Astrocyte of the hippocampus (primary cell): ENCODE data around the gene MYH8.

Source experiments
- DNase-seq: peaks from one replicate; pipeline ENCODE4 v3.0.0; 2011; ENCODE audit warnings: low read depth, low spot score

The MYH8 gene

DNA sequence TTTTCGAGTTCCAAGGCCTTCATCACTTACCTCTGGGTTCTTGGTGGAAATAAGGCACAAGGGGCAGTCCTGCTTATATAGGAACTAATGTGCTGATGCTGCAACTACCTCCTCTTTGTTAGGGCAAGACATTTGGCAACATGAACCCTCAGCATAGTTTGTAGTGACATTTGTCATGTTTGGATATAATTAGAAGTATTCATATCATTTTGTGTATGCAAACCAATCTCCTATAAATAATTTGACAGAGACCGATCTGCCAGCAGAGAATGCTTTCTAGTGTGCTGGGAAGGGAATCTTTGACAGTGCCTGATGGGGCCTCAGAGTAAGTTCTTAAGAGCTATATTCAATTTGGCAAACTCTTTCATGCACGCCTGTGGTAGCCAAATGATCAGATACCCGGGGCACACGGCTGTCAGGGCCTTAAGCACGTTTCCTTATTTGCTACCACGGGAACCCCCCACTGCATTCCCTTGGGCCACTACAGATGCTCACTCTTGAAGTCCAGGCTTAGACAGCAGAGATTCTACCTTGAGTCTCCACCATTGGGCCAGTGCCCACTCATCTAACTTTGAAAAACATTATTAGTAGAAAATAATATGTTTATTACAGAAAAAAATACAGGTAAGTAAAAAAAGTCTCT, at the start of gene MYH8:
Gene MYH8, minus strand, starts transcription at position 51 of the 643 bp plus-strand sequence. CDS start 1,723 bp downstream, outside the sequence.
- no peak for DNase-seq

DNA sequence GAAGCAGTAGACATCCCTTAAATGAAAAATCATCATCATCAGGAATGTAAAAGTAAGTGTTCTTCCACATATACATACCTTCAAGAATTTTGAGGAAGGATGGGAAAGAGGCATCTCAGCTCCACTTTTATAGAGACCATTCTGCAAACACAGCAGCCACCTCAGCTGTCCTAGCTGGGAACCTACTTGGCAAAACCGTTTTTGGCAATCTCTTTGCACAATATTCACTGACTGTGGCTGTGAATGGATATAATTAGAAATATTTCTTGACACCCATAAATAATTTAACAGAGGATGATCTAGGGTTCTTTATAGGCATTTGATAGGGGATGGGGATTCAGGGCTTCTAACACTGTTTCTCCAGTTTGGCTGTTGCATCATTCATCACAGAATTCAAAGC, 47.7 kb upstream of the MYH8 start, which contains the start of gene MYH4:
Gene MYH4, minus strand, starts transcription at position 101 of the 400 bp plus-strand sequence. CDS start 2,814 bp downstream, outside the sequence.
- DNase-seq = no peak

DNA sequence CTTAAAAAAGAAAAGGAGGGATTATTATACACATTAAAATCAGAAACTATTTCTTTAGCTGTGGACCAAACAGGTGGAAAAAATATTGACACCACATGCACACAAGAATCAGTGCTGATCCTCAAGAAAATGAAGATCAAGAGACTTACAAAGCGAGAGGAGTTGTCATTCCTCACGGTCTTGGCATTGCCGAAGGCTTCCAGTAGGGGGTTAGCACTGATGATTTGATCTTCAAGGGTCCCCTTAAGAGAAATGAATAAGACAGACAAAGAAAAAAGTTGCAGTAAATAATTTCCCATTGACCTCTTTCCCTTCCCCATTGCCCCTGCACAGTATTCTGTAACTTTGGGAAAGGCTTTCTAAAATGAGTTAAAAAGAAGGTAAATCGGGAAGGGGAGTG, 41.7 kb upstream of the MYH8 start:
- DNase-seq = no peak

DNA sequence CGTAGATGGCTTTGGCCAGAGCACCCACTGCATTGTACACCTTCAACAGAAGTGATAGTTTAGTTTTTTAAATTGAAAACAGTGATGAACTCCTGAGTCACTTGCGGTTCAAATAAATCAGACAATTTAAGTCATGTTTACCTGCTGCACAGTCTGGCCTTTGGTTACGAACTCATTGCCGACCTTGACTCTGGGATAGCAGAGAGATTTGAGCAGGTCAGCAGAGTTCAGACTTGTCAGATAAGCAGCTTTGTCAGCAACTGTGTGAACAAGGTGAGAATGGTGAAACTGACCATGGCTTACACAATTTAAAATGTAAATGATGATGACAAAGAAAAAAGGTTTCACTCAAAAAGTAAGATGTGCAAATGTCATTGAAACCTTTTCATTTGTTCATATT, 38.3 kb upstream of the MYH8 start:
- no peak for DNase-seq

DNA sequence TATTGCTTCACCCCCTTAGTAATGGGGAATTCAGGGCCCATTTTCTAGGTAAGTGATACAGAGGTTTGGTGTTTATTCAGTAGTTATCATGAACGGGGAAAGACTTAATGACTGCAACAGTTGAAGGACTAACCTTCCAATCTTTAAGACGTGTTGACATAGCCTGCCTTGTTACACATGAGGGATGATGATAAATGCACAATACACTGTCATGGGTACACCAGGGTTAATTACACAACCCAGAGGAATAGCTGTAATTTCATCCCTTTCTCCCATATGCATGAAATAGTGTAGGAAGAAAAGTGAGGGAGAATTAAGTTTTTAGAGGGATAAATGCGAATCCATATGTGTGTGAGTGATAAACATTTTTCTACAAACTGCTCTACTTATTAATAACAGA, 37.0 kb upstream of the MYH8 start:
- DNase-seq = no peak

DNA sequence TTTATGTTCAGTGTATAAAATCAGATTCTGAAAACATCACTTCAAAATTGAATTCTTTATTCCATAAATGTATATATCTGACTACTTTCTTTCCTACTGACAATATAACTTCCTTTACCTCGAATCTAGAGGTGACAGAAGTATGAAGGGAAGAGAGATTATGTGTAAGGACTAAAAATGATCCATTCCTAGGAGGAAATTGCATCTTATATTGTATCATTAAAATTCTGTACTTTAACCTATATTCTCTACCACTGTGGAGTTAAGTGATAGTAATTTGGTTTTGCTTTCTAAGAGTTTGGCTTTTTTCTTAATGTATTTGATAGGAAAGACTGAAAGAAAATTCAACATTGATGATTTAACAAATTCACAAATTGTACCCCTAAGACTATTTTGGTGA, 36.2 kb upstream of the MYH8 start:
- DNase-seq = no peak

DNA sequence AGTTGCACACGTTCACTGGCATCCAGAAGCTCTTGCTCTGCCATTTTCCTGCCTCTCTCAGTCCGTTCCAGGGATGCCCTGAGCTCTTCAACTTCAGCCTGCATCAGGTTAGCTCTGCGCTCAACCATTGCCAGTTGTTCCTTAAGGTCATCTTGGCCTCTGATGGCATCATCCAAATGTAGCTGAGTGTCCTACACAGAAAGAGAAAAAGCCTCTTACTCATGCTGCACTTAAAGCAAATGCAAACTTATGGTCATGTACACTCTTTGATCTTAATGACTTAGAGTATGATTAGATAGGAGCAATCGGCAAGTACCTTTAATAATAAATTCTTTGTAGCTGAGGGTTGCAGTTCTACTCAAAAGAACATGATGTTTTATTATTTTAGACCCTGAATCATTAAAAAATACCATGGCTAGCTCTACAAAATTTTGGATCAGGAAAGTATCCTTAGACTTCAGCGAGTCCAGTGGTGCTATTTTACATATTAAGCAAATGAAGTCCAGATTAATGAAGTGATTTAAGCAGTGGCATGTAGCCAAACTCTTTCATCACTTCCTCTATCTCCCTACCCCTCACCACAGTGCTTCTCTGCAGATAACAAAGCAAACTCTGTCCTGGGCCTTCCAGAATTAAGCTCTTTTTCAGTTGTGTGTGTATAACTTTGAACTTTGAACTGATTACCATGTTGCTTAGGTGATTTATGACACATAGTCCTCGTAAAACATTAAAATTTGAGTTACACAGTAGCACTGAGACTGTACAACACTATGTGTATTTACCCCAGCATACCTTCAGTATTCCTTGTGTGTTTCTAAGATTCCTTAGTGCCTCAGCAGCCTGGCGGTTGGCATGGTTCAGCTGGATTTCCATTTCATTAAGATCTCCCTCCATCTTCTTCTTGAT, 25.5 kb upstream of the MYH8 start:
- DNase-seq = no peak

DNA sequence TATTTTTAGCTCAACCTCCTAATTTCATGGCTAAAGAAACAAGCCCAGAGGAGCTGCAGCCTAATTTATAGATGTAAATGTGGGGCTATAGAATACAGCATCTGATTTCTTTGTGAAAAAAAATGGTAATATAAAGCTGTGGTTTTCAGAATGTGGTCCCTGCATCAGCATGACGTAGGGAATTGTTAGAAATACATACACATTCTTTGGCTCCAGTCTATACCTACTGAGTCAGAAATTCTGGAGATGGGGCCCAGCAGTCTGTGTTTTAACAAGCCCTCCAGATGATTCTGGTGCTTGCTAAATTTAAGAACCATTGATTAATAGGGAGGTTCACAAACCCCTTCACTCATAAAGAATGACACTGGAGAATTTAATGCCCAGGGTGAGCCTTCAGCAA, 18.1 kb upstream of the MYH8 start:
- no peak for DNase-seq

DNA sequence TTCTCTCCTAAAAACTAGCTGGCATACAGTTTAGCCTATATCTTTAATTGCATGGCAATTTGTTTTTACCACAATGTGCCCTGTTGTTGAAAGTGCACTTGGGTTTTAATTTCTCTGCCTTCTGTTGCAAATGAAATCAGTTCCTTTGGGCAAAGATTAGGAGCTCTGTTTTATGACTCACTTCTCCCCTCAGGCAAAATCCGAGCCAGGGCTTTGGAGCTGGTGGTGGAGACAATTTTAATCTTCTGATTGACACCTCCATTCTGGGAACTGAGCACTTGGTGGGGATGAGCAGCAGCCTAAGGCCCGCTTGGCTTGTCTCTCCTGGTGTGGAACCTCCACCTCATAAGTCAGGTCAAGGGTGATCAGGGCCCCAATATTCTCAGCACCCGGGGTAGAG, 13.3 kb upstream of the MYH8 start:
- no peak for DNase-seq

DNA sequence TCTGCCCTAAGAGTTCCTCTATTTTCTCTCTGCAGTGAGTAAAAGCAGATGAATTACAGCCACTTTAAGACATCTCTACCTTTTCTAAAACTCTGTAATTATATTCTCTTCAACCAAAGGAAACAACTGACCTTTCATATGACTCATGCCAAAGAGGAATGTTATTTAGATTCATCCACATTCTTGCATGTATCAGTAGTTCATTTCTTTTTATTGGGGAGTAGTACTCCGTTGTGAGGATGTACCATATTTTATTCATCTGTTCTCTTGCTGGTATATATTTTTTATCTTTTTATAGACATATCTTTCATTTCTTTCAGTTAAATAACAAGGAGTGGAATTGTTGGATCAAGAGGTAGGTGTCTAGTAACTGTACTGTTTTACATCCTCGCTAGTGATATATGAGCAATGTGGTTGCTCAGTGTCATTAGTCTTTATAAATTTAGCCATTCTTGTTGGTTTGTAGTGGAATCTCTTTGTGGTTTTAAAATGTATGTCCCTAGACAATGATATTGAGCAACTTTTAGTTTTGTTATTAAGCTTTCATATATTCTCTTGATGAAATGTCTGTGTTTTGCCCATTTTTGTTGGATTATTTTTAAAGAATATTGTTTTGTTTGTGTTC, 7.8 kb upstream of the MYH8 start:
- no peak for DNase-seq

DNA sequence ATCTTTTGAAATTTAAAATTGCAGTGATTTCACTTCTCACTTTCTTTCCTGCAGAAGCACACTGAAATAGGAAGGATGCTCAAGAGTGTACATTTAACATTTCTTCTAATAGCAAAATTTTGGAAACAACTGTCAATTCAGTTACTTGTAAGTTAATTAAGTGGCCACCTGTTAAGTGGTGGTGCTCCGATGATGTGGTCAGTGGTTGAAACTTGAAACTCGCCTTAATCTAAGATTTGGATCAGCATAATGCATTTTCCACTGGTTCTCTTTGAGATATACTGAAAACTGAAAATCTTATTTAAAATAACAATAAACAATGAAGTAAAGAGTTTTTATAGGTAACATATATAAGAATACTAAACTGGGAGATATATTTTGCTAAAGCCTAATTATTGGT, 7.0 kb upstream of the MYH8 start:
- no peak for DNase-seq

DNA sequence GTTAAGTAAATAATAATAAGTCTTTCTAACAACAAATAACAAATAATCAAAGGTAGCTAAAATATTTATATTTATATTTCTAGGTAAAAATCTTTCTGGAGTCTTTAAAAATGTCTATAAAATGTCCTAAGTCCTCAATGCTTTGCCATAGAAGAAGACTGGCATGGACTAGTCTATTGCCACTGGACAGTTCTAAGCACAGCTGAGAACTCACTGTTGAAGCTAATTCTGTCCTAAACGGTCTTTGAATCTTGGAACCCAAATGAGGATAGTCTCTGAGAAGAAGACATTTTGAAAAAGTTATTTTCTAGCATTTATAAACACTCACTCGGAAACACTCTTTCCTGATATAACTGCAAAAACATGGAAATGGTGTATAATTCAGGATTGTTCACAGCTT, 539 bp downstream of the MYH8 start:
- no peak for DNase-seq

DNA sequence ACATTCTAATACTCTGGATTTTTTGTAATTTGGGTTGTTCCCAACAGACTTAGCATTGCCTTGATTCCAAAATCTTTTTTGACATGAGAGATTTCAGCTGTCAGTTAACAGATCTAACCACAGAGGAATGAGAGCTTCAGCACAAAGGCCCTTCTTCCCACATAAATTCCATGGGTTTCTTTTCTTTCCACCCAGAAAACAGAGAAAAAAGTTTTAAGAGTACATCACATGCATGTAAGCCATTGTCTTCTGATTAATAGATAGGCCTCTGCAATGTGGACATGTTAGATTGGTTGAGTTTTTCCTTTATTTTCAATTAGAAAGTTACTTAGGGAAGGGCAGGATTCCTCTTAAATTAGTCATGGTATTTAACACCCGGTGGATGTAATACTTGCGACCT, 939 bp downstream of the MYH8 start:
- DNase-seq = no peak

DNA sequence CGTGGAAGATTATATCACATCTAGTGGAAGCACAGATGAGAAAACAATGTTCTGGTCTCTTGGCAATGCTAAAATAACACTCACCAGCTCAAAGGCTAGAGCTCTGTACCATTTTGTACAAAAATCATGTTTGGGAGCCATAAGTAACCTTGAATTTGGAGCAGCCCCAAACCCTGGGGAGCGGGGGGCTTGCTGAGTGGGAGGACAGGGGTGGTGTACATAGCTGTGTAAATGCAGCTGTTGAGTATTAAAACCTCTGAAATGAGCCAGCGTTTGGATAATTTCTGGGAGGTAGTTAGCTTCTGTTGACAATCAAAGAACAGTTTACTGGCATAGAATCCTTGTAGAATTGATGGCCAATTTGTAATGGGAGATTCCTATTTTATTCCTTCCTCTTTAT, 4.3 kb downstream of the MYH8 start:
- DNase-seq = no peak

DNA sequence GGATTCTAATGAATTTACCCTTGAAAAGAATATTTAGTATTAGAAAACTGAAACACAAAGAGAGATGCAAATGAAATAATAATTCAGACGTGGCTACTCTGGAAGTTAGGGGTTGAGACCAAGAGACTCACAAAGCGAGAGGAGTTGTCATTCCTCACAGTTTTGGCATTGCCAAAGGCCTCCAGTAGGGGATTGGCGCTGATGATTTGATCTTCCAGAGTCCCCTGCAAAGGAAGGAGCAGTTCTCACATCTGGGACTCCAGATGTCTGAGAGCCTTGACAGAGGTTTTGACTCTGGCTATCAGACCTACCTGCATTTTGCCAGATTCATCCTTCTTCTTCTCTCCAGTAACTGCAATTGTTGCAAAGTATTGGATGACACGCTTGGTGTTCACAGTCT, 6.6 kb downstream of the MYH8 start:
- no peak for DNase-seq

DNA sequence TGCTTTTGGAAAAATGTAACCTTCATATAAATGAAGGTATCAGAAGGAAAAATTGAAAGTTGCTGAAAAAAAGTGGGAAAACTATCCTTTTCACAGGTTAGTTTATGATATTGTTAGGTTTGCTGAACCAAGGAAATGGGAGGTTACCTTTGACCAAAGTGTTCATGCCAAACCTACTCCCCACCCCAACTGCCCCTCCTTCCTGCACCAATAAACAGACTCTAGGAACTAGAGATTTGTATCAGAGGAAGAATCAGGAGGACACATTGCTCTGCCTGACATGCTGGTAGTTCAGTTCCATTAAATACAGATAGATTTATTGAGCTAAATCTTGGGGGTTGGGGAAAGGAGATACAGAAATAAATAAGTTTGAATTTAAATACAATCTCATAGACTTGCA, 18.2 kb downstream of the MYH8 start:
- DNase-seq = no peak

DNA sequence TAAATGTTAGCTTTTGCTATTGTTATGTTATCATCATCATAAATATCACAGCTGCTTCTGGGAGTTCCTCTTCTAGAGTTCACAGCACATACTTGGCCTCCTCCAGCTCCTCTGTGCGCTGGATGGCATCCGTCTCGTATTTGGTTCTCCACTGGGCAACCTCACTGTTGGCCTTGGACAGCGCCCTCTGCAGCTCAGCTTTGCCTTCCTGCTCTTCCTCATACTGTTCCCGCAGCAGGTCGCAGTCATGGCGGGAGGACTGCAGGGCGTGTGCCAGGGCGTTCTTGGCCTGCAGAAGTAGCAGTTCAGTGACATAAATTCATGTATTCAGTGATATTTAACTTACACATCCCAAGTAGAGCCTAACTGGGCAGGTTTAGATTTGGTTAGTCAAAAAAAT, 23.4 kb downstream of the MYH8 start:
- DNase-seq = no peak

DNA sequence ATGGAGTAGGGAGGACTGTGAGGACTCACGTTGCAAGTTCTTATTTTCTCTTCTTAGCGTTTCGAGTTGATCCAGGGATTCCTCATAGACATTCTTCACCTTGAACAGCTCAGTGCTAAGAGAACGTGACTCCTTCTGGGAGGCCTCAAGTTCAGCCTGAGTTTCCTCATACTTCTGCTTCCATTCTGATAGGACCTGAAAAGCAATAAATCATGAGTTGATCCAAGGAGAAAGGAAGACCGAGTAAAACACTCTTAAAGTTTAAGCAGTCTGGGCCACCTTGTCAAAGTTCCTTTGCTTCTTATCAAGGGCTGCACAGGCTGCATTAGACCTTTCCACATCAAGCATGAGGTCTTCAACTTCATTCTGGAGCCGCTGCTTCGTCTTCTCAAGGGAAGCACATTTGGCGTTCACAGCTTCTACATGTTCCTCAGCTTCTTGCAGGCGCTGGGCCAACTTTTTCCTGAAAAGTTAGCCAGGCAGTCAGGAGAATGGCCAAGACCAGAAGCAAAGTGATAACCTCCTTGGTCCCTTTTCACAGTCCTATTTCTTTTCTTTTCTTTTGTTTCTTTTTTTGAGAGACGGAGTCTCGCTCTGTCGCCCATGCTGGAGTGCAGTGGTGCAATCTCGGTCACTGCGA, 25.1 kb downstream of the MYH8 start:
- no peak for DNase-seq

DNA sequence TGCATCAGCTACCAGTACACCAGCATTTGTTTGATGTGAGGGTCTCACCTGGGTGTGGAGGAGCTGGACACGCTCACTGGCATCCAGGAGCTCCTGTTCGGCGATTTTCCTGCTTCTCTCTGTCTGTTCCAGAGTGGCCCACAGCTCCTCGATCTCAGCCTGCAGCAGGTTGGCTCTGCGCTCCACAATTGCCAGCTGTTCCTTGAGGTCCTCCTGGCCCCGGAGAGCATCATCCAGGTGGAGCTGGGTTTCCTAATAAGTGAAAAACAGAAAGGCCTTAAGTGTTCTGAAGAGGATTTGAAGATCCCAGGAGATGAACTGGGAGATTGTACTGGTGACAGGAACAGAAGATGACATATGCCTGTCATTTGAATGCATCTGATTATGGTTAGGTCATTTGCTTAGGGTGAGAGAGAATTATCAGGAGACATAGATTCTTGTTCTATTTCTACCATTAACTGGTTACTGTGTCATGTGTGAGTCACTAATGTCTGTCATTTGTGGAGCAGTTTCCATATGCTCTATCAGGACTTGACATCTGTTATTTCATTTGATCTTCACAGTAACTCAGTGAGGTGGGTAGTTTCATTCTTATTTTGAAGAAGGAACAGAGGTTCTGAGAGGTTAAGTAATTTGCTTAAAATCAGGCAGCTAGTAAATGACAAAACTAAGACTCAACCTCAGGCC, 27.4 kb downstream of the MYH8 start:
- no peak for DNase-seq

DNA sequence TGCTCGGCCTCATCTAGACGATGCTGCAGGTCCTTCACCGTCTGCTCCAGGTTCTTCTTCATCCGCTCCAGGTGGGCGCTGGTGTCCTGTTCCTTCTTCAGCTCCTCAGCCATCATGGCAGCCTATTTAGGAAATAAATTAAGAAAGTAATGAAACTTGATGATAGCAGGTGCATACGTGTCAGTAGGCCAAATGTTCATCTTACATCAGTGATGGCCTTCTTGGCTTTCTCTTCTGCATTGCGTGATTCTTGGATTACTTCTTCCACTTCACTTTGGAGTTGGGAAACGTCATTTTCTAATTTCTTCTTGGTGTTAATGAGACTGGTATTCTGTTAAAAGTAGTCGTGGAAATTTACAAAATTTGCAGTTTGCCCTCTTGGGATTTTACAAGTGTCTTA, 28.9 kb downstream of the MYH8 start:
- no peak for DNase-seq

DNA sequence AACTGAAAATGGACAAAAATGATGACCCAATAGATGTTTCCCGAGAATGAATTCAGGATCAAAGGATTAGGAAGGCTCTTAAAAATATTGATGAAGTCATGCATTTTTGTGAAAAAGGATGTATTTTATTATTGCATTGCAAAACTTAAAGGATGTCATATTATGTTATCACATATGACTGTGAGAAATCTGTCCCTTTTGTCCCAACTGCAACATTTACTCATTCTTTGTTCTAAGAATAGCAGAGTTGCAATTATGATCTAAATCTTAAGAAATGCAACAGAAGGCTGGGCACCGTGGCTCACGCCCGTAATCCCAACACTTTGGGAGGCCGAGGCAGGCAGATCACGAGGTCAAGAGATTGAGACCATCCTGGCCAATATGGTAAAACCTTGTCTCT, 35.9 kb downstream of the MYH8 start:
- no peak for DNase-seq

DNA sequence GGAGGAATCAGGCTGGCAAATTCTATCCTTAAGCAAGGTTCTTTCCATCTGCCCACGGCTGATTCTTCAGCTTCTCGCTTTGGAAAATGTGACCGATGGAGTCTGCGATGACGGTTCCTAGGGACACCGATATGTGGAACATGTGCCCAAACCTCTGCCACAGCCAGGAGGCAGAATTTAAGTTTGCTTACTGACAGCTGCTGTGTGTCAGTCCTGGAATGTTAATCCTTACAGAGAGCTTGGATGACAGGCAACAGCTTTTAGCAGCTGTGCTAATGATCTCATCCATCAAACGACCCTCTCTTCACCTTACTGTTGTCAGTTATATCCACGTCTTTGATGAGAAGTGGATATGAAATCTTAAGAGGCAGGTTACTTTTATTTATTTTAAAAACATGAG, 37.6 kb downstream of the MYH8 start:
- no peak for DNase-seq
